IPS-11a (cell line): ENCODE data around the gene BACE2.
A peak's percentile ranks its signal among the peaks of the same experiment; 100 is the strongest.

Experiments
- H3K4me3 ChIP-seq: one replicate; pipeline ENCODE4 v1.5.1; 2013; ENCODE audit warnings: low read depth, low read length, control low read depth

BACE2 gene

GRCh38 chr21:41147979-41148355, 20.0 kb upstream of the BACE2 start:
- H3K4me3 ChIP-seq: no peak overlapping the region

- H3K4me3 ChIP-seq: no peak overlapping the region
These were observed 19.2 kb upstream of the BACE2 start for GRCh38 chr21:41148798-41149197.

GRCh38 chr21:41149199-41149598, 18.8 kb upstream of the BACE2 start:
- no peak overlapping the region for H3K4me3 ChIP-seq

GRCh38 chr21:41152147-41152546, 15.8 kb upstream of the BACE2 start:
- no peak overlapping the region for H3K4me3 ChIP-seq

GRCh38 chr21:41153443-41153842, 14.5 kb upstream of the BACE2 start:
- H3K4me3 ChIP-seq: no peak overlapping the region

- no peak overlapping the region for H3K4me3 ChIP-seq
These were observed 11.8 kb upstream of the BACE2 start for GRCh38 chr21:41156142-41156541.

- no peak overlapping the region for H3K4me3 ChIP-seq
These were observed 9.9 kb upstream of the BACE2 start for GRCh38 chr21:41158026-41158425.

- no peak overlapping the region for H3K4me3 ChIP-seq
These were observed 7.9 kb upstream of the BACE2 start for GRCh38 chr21:41160036-41160435.

- no peak overlapping the region for H3K4me3 ChIP-seq
These were observed 6.5 kb upstream of the BACE2 start for GRCh38 chr21:41161428-41161827.

GRCh38 chr21:41162096-41162495, 5.9 kb upstream of the BACE2 start:
- no peak overlapping the region for H3K4me3 ChIP-seq

GRCh38 chr21:41163091-41163490, 4.9 kb upstream of the BACE2 start:
- no peak overlapping the region for H3K4me3 ChIP-seq

- H3K4me3 ChIP-seq: no peak overlapping the region
These were observed 3.9 kb upstream of the BACE2 start for GRCh38 chr21:41164052-41164451.

- H3K4me3 ChIP-seq: no peak overlapping the region
These were observed 2.8 kb upstream of the BACE2 start for GRCh38 chr21:41164981-41165655.

GRCh38 chr21:41166884-41167283, 1.1 kb upstream of the BACE2 start:
- H3K4me3 ChIP-seq: peak overlapping the region; percentile 43

GRCh38 chr21:41168391-41169257, 664 bp downstream of the BACE2 start:
- peak overlapping the region; percentile 43 for H3K4me3 ChIP-seq

GRCh38 chr21:41169258-41169576, 1.3 kb downstream of the BACE2 start:
- H3K4me3 ChIP-seq: peak overlapping the region; percentile 30

- H3K4me3 ChIP-seq: no peak overlapping the region
These were observed 1.7 kb downstream of the BACE2 start for GRCh38 chr21:41169701-41170100.

- no peak overlapping the region for H3K4me3 ChIP-seq
These were observed 2.5 kb downstream of the BACE2 start for GRCh38 chr21:41170442-41170841.

GRCh38 chr21:41170859-41171609, 3.1 kb downstream of the BACE2 start:
- no peak overlapping the region for H3K4me3 ChIP-seq

- no peak overlapping the region for H3K4me3 ChIP-seq
These were observed 7.1 kb downstream of the BACE2 start for GRCh38 chr21:41175080-41175479.

- H3K4me3 ChIP-seq: no peak overlapping the region
These were observed 8.9 kb downstream of the BACE2 start for GRCh38 chr21:41176846-41177245.

GRCh38 chr21:41180752-41181151, 12.8 kb downstream of the BACE2 start:
- no peak overlapping the region for H3K4me3 ChIP-seq
